ENCODE measurements around the gene STAB1.

- no peak for TF ChIP-seq CTCF (IDR thresholded peaks at IDR 0.05)
- no peak for TF ChIP-seq POLR2A (IDR thresholded peaks at IDR 0.05)
- TF ChIP-seq POLR2AphosphoS5 (IDR thresholded peaks at IDR 0.05): no peak
These were observed 56.0 kb downstream of the STAB1 start for GRCh38 chr3:52551118-52551517.
